SU-DHL-6 (cell line): ENCODE results near the gene TSPAN4.

ENCODE experiments used
- H2AFZ ChIP-seq: fragments of 200-600 bp; sonication (generic); 2 replicates; pipeline ENCODE4 v1.6.1; 2014; ENCODE audit warnings: low read depth, mild to moderate bottlenecking, moderate library complexity, mixed read lengths, antibody characterized with exemption, low read length; ENCODE audit not compliant: severe bottlenecking
- H3F3A ChIP-seq: fragments of 200-600 bp; shearing (Covaris generic); 2 replicates; pipeline ENCODE4 v1.6.0; 2016; ENCODE audit warnings: antibody characterized with exemption, mild to moderate bottlenecking; ENCODE audit not compliant: insufficient read depth
- H3K27ac ChIP-seq: fragments of 200-600 bp; sonication (generic); 2 replicates; pipeline ENCODE4 v1.5.1; 2016; ENCODE audit warnings: low read depth, mild to moderate bottlenecking, low read length, moderate library complexity, mixed read lengths
- H3K27me3 ChIP-seq: fragments of 200-600 bp; sonication (generic), shearing (Covaris generic); 2 replicates; pipeline ENCODE4 v1.6.0; 2014; ENCODE audit warnings: mild to moderate bottlenecking, low read length
- H3K36me3 ChIP-seq: fragments of 200-600 bp; sonication (generic); 2 replicates; pipeline ENCODE4 v1.6.1; 2014; ENCODE audit warnings: mild to moderate bottlenecking, low read length, mixed read lengths
- H3K4me2 ChIP-seq: fragments of 300-600, 200-600 bp; shearing (Covaris generic), sonication (generic); 2 replicates; pipeline ENCODE4 v1.6.0; 2014; ENCODE audit warnings: low read length, low read depth, mild to moderate bottlenecking; ENCODE audit not compliant: poor library complexity, severe bottlenecking
- H3K4me3 ChIP-seq: fragments of 200-600 bp; sonication (generic); 2 replicates; pipeline ENCODE4 v1.5.1; 2014; ENCODE audit warnings: antibody characterized with exemption, low read length, mild to moderate bottlenecking, mixed read lengths; ENCODE audit not compliant: insufficient read depth, poor library complexity, severe bottlenecking
- H3K79me2 ChIP-seq: fragments of 200-600 bp; sonication (generic); 2 replicates; pipeline ENCODE4 v1.6.1; 2014; ENCODE audit warnings: mild to moderate bottlenecking, low read length, moderate library complexity; ENCODE audit not compliant: insufficient read depth
- H3K9ac ChIP-seq: fragments of 200-600 bp; sonication (generic); 2 replicates; pipeline ENCODE4 v1.7.0; 2014; ENCODE audit warnings: mild to moderate bottlenecking, low read length
- H3K9me2 ChIP-seq: fragments of 200-600 bp; sonication (generic); replicated peaks from 2 replicates; pipeline ENCODE4 v1.6.1; 2014; ENCODE audit warnings: low read length; ENCODE audit not compliant: insufficient read depth
- H3K9me3 ChIP-seq: fragments of 200-600 bp; sonication (generic); 2 replicates; pipeline ENCODE4 v1.6.1; 2014; ENCODE audit warnings: low read length, mixed read lengths; ENCODE audit not compliant: insufficient read depth
- H4K20me1 ChIP-seq: fragments of 200-600 bp; sonication (generic); 2 replicates; pipeline ENCODE4 v1.6.1; 2014; ENCODE audit warnings: low read depth, mild to moderate bottlenecking, antibody characterized with exemption, low read length, moderate library complexity, mixed read lengths
- EZH2phosphoT487 ChIP-seq: fragments of 200-600 bp; sonication (generic), shearing (Covaris generic); conservative IDR thresholded peaks from 2 replicates; pipeline ENCODE4 v1.6.1; 2018; ENCODE audit warnings: mild to moderate bottlenecking, antibody characterized with exemption, low read length, moderate library complexity, mixed read lengths
- TF ChIP-seq, protein P1 (sequence below): fragments of 200-600 bp; sonication (generic); IDR thresholded peaks from one replicate; pipeline ENCODE4 v1.5.1; 2017; ENCODE audit warnings: antibody characterized with exemption, mild to moderate bottlenecking, low read length, moderate library complexity; ENCODE audit not compliant: insufficient read depth, poor library complexity, severe bottlenecking

TSPAN4 gene

DNA sequence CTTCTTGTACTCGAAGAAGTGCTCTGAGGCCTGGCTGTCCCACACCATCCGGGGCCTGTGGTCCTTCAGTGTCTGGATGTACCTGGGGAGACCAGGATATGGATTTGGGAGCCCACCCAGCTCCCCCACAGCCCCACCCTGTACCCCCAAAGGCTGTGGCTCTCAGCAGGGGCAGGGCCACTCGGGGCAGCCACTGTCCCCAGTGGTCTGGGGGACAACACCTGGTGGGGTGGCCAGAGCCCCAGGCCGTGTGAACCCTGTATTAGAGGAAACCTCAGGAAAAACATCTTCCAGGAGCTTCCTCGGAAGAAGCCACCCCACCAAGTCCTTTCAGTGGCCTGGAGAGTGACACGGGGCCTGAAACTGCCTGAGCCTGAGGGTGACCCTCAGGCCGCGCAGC, 27.8 kb downstream of the TSPAN4 start:
- H3K27me3 ChIP-seq = no peaks in the 10 kb centered on the region
- H3K36me3 ChIP-seq = no peaks in the 10 kb centered on the region
- H4K20me1 ChIP-seq = no peaks in the 10 kb centered on the region
- H3K9me3 ChIP-seq = no peaks in the 10 kb centered on the region
- H3F3A ChIP-seq = no peaks in the 10 kb centered on the region
- H3K9me2 ChIP-seq = no peaks in the 10 kb centered on the region
- H3K27ac ChIP-seq = no peak overlapping the region
- TF ChIP-seq EZH2phosphoT487 = no peak
- TF ChIP-seq, protein P1, sequence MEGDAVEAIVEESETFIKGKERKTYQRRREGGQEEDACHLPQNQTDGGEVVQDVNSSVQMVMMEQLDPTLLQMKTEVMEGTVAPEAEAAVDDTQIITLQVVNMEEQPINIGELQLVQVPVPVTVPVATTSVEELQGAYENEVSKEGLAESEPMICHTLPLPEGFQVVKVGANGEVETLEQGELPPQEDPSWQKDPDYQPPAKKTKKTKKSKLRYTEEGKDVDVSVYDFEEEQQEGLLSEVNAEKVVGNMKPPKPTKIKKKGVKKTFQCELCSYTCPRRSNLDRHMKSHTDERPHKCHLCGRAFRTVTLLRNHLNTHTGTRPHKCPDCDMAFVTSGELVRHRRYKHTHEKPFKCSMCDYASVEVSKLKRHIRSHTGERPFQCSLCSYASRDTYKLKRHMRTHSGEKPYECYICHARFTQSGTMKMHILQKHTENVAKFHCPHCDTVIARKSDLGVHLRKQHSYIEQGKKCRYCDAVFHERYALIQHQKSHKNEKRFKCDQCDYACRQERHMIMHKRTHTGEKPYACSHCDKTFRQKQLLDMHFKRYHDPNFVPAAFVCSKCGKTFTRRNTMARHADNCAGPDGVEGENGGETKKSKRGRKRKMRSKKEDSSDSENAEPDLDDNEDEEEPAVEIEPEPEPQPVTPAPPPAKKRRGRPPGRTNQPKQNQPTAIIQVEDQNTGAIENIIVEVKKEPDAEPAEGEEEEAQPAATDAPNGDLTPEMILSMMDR = no peak
- no peak overlapping the region for H3K9ac ChIP-seq
- no peaks in the 10 kb centered on the region for H3K79me2 ChIP-seq
- no peak overlapping the region for H3K4me3 ChIP-seq
- H3K4me2 ChIP-seq = no peak overlapping the region
- no peak overlapping the region for H2AFZ ChIP-seq

GRCh38 chr11:871472-871871, 28.8 kb downstream of the TSPAN4 start:
- Histone ChIP-seq H3K9me2 (no peaks in the 10 kb centered on the region), H3K4me2 (no peak overlapping the region), H3K79me2 (no peaks in the 10 kb centered on the region), H3F3A (no peaks in the 10 kb centered on the region), H2AFZ (no peak overlapping the region), H3K4me3 (no peak overlapping the region), H3K27me3 (no peaks in the 10 kb centered on the region), H3K36me3 (no peaks in the 10 kb centered on the region), H4K20me1 (no peaks in the 10 kb centered on the region), H3K9me3 (no peaks in the 10 kb centered on the region), H3K9ac (no peak overlapping the region), H3K27ac (no peak overlapping the region)
- TF ChIP-seq, protein P1 = no peak
- no peak for TF ChIP-seq EZH2phosphoT487

DNA sequence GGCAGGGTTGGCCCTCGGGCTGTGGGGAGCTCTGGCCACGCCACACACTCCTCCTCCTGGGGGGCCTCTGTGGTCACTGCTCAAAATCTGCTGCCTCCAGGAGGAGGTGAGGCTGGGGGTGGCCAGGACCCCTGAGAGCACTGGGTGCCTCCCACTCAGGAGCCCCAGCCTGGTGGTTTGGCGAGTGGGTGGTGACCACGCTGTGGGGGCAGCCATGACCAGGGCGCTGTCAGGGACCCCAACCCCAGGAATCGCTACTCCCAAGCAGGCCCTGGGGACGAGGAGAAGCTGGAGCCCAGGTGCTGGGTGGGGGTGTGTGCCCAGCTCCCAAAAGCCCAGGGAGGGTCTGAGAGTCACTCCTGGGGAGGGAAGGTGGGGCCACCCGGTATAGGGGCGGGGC, 30.1 kb downstream of the TSPAN4 start:
- H3K9ac ChIP-seq = no peak overlapping the region
- H3K79me2 ChIP-seq = no peaks in the 10 kb centered on the region
- H3K9me2 ChIP-seq = no peaks in the 10 kb centered on the region
- H3K27ac ChIP-seq = no peak overlapping the region
- no peaks in the 10 kb centered on the region for H4K20me1 ChIP-seq
- no peaks in the 10 kb centered on the region for H3K27me3 ChIP-seq
- TF ChIP-seq, protein P1 = no peak
- TF ChIP-seq EZH2phosphoT487 = no peak
- no peak overlapping the region for H3K4me2 ChIP-seq
- no peaks in the 10 kb centered on the region for H3K9me3 ChIP-seq
- H3F3A ChIP-seq = no peaks in the 10 kb centered on the region
- no peaks in the 10 kb centered on the region for H3K36me3 ChIP-seq
- H3K4me3 ChIP-seq = no peak overlapping the region
- H2AFZ ChIP-seq = no peak overlapping the region

DNA sequence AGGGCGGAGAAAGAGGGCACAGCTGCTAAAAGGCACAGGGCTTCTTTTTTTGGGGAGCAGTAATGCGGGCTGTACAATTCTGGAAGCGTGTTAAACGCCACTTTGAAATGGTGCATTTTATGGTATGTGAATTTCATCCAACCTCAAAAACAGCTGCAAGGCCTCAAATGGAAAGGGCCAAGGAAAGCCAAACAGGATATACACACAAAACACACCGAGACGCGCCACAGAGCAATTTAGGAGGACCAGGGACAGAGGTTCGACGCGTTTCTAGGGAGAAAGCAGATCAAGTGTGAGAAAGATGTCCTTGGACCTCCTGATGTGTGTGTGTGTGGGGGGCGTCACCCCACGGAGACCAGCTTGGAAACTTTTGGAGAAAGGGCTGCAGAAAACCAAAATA, 31.1 kb downstream of the TSPAN4 start:
- Histone ChIP-seq H3K9ac (no peak overlapping the region), H4K20me1 (no peaks in the 10 kb centered on the region), H3K4me3 (no peak overlapping the region), H3K9me3 (no peaks in the 10 kb centered on the region), H3K27ac (no peak overlapping the region), H3K36me3 (no peaks in the 10 kb centered on the region), H3K4me2 (no peak overlapping the region), H3F3A (no peaks in the 10 kb centered on the region), H3K27me3 (no peaks in the 10 kb centered on the region), H2AFZ (no peak overlapping the region), H3K9me2 (no peaks in the 10 kb centered on the region), H3K79me2 (no peaks in the 10 kb centered on the region)
- TF ChIP-seq, protein P1 = no peak
